Activated CD4-positive, alpha-beta T cell treated with anti-CD3 and anti-CD28 coated beads for 1 hour (primary cell): Measurements from ENCODE around the gene MCTS1.
"Not testable (repeated sequence)": the region's sequence is repeated elsewhere in the genome, so short reads cannot be mapped to it uniquely, and the experiment has no call there.

Source experiments
- DNase-seq: peaks from one replicate; pipeline ENCODE4 v3.0.0-alpha.2; 2020

The MCTS1 gene

GRCh38 chrX:120629667-120630537 lies 26.0 kb downstream of the MCTS1 start, which contains the start of gene C1GALT1C1:
Gene C1GALT1C1 (minus strand): TSS chrX:120630054. CDS start chrX:120627166, 2,888 bp downstream.
- peak; percentile 86 for DNase-seq

DNA sequence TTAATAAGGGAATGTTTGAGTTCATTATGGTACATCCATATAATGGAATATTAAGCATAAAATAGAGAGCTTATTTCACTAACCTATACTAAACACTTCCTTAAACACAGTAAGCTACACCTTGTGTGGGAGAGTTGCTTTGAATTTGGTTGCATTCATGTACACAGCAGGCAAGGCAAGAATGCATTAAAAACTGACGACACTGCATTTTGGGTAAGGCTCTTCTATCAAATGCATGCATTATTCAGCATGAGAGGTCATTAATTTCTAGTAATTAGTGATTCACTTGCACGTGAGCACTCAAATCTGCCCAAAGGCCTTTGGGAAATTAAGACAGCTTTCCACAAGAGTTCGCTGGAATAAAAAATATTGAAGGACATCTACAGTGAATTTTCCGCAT lies 34.7 kb downstream of the MCTS1 start:
- no peak for DNase-seq

DNA sequence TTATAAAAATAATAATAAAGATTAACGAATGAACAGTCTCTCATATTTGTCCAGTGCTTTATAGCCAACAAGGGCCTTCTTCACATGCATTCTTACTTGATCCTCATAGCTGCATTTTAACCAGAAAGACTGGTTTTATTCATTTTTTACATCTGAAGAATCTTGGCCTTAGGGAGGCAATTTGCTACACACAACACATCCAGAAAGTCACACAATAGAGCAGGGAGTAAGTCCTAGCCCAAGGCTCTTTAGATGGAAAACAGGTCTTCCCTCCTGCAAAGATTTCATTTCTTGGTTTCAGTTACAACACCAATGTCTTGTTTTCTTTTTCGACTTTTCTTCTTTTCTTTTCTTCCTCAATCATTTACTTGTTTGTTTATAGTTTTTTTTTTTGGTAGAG lies 39.0 kb downstream of the MCTS1 start:
- DNase-seq: no peak

DNA sequence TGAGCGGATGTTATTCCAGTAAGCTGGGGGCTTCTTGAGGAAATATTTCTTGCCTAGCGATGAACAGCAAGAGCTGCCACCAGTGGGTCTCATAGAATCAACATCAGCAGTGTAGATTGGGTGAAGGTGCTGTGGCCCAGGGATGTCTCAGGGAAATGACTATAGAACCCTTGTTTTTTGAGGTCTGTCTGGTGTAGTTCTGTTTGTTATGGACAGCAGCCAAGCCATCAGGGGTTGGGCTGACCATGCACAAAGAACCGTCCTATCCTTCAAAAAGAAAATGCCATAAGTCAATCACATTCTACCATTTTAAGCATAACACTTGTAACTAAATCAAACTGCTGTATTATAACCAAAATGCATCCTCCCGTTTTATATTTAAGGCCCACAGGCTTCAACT lies 43.2 kb downstream of the MCTS1 start:
- no peak for DNase-seq

DNA sequence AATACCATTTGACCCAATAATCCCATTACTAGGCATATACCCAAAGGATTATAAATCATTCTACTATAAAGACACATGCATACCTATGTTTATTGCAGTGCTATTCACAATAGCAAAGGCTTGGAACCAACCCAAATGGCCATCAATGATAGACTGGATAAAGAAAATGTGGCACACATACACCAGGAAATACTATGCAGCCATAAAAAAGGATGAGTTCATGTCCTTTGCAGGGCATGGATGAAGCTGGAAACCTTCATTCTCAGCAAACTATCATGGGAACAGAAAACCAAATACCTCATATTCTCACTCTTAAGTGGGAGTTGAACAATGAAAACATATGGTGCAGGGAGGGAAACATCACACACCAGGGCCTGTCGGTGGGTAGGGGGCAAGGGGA lies 48.4 kb downstream of the MCTS1 start:
- not testable (repeated sequence) for DNase-seq

- no peak for DNase-seq
Measured at GRCh38 chrX:120653000-120653399, 49.1 kb downstream of the MCTS1 start.

DNA sequence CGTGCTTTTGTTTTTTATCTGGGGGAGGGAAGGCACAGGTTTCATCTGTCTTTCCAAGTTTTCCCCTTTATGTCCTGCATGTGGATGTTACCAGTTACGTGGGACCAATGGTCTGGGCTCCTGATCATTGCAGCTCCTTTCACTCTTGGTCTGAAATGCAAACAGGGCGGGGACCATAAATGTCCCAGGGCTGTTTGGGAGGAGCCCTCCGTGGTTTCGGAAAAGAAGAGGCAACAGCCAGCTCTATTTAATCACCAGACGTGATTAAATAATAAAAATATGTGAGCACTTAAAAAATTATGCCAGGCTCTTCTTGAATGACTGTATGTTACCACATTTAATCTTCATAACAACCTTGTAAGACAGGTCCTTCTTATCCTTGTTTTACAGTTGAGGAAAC lies 56.7 kb downstream of the MCTS1 start:
- no peak for DNase-seq
